HCT116 (cell line): ENCODE measurements around the gene NOTUM.

Source experiments
- ATF3 ChIP-seq: IDR thresholded peaks from 2 replicates; pipeline ENCODE4 v1.6.1; 2012
- CTCF ChIP-seq, 3 experiments: fragments of 200-600 bp in 1 of 3; sonication (generic) in 1 of 3; IDR thresholded peaks in 2 of 3; conservative IDR thresholded peaks in 1 of 3; 2 replicates each; pipeline ENCODE4 v1.5.1; 2012 to 2017; ENCODE audit warnings: low read depth in 2 of 3, low read length in 2 of 3, antibody characterized with exemption in 1 of 3, borderline replicate concordance in 1 of 3, control low read depth in 1 of 3, mild to moderate bottlenecking in 1 of 3, mixed read lengths in 1 of 3, mixed run types in 1 of 3, moderate library complexity in 1 of 3; ENCODE audit not compliant: insufficient read depth in 1 of 3
- EZH2 ChIP-seq: fragments of 200-600 bp; sonication (generic); IDR thresholded peaks from 2 replicates; pipeline ENCODE4 v1.6.1; 2017; ENCODE audit warnings: antibody characterized with exemption, mixed run types
- POLR2A ChIP-seq: IDR thresholded peaks from 2 replicates; pipeline ENCODE4 v1.7.0; 2011; ENCODE audit warnings: borderline replicate concordance; ENCODE audit not compliant: insufficient read depth, insufficient read length; ENCODE audit errors: extremely low read depth
- POLR2AphosphoS5 ChIP-seq: IDR thresholded peaks from 2 replicates; pipeline ENCODE4 v1.6.1; 2011; ENCODE audit warnings: mild to moderate bottlenecking, low read depth, low read length, moderate library complexity
- RAD21 ChIP-seq: IDR thresholded peaks from 2 replicates; pipeline ENCODE4 v1.6.1; 2012; ENCODE audit warnings: low read depth, mild to moderate bottlenecking
- REST ChIP-seq: IDR thresholded peaks from 2 replicates; pipeline ENCODE4 v1.6.1; 2012; ENCODE audit warnings: low read depth
- SP1 ChIP-seq: IDR thresholded peaks from 2 replicates; pipeline ENCODE4 v1.6.1; 2012; ENCODE audit warnings: low read depth
- YY1 ChIP-seq: IDR thresholded peaks from 2 replicates; pipeline ENCODE4 v1.6.1; 2011; ENCODE audit warnings: low read length, low read depth, moderate library complexity, mild to moderate bottlenecking; ENCODE audit not compliant: insufficient replicate concordance; ENCODE audit errors: extremely low read depth
- ZNF274 ChIP-seq: fragments of 200-500 bp; sonication (Bioruptor generic); IDR thresholded peaks from 2 replicates; pipeline ENCODE4 v1.6.1; 2014; ENCODE audit warnings: mild to moderate bottlenecking, low read depth, low read length, inconsistent platforms

- TF ChIP-seq SP1, result no peak
- no peak for TF ChIP-seq CTCF (IDR thresholded peaks at IDR 0.05 in 2 of 3, conservative IDR thresholded peaks at IDR 0.05 in 1 of 3; ENCODE audit: borderline replicate concordance in 1 of 3, insufficient read depth in 1 of 3, low read depth in 2 of 3, low read length in 2 of 3)
- TF ChIP-seq POLR2AphosphoS5, result peak; percentile 88
- no peak for TF ChIP-seq ATF3
- no peak for TF ChIP-seq POLR2A
- TF ChIP-seq YY1, result no peak
- TF ChIP-seq REST, result no peak
- TF ChIP-seq EZH2, result no peak
- no peak for TF ChIP-seq RAD21
- no peak for TF ChIP-seq ZNF274
Measured at GRCh38 chr17:81916234-81917001, 44.6 kb downstream of the NOTUM start.
